Body of pancreas (tissue), 4 donors: Measurements from ENCODE around the gene WNT10A.
A peak's percentile ranks its signal among the peaks of the same experiment; 100 is the strongest.

Source experiments
- POLR2A ChIP-seq, 3 donors: fragments of 450-650 bp; IDR thresholded peaks; one replicate each; pipeline ENCODE4 v1.6.1; 2016; ENCODE audit warnings: antibody characterized with exemption in 3 of 3, mild to moderate bottlenecking in 2 of 3
- TF ChIP-seq, protein P1 (sequence below), 7 experiments: fragments of 450-650 bp in 4 of 7; fragments of 200-600 bp in 3 of 7; sonication (generic) in 3 of 7; IDR thresholded peaks; one replicate each; pipeline ENCODE4 v1.5.1; 2016 to 2019; ENCODE audit warnings: antibody characterized with exemption in 7 of 7

- TF ChIP-seq, protein P1, sequence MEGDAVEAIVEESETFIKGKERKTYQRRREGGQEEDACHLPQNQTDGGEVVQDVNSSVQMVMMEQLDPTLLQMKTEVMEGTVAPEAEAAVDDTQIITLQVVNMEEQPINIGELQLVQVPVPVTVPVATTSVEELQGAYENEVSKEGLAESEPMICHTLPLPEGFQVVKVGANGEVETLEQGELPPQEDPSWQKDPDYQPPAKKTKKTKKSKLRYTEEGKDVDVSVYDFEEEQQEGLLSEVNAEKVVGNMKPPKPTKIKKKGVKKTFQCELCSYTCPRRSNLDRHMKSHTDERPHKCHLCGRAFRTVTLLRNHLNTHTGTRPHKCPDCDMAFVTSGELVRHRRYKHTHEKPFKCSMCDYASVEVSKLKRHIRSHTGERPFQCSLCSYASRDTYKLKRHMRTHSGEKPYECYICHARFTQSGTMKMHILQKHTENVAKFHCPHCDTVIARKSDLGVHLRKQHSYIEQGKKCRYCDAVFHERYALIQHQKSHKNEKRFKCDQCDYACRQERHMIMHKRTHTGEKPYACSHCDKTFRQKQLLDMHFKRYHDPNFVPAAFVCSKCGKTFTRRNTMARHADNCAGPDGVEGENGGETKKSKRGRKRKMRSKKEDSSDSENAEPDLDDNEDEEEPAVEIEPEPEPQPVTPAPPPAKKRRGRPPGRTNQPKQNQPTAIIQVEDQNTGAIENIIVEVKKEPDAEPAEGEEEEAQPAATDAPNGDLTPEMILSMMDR (IDR thresholded peaks at IDR 0.05): peak; percentile 75 to 91 (median 90)
- TF ChIP-seq POLR2A (IDR thresholded peaks at IDR 0.05): no peak
Observed at GRCh38 chr2:218876562-218877219, 4.0 kb upstream of the WNT10A start.
